ENCODE data around the gene AIP. TPM values are rescaled to one million over a fixed set of nuclear protein-coding genes. Genes with fewer than 3 reads are reported as not detected.

AIP gene
- total RNA-seq = 10 to 100 TPM; 64.8 to 76.9 TPM

- Histone ChIP-seq H3K4me1 (ENCODE audit: control insufficient read depth in 1 of 2, low read depth in 2 of 2) (peaks cover 18 to 27% of the 10 kb centered on the region in 2 donors), H3K27ac (peak within 1 kb of the TSS; percentile 75 to 78), H3K9me3 (no peaks in the 10 kb centered on the region), H3K27me3 (replicated peaks; ENCODE audit: insufficient read depth) (no peaks in the 10 kb centered on the region), H3K36me3 (peaks cover 4% of the 10 kb centered on the region), H3K4me3 (peak within 1 kb of the TSS; percentile 72)
- DNase-seq (ENCODE audit: low spot score) (peak; percentile 92), ATAC-seq (ENCODE audit: insufficient number of reproducible peaks, low FRiP score, low read depth) (peak; percentile 98)
- TF ChIP-seq CTCF (IDR thresholded peaks at IDR 0.05) = no peak
These were observed at the start of gene AIP for GRCh38 chr11:67482827-67483798. Gene AIP, plus strand, starts transcription at chr11:67483026. Its CDS starts 133 bp downstream, at chr11:67483159.

- Histone ChIP-seq H3K9me3 (no peaks in the 10 kb centered on the region), H3K36me3 (peaks cover 37% of the 10 kb centered on the region), H3K27me3 (replicated peaks; ENCODE audit: insufficient read depth) (no peaks in the 10 kb centered on the region), H3K27ac (no peak overlapping the region), H3K4me1 (ENCODE audit: control insufficient read depth in 1 of 2, low read depth in 2 of 2) (peaks cover 8 to 24% of the 10 kb centered on the region in 2 donors), H3K4me3 (no peak overlapping the region)
- TF ChIP-seq CTCF (IDR thresholded peaks at IDR 0.05) = no peak
- no peak for ATAC-seq (ENCODE audit: insufficient number of reproducible peaks, low FRiP score, low read depth)
- no peak for DNase-seq (ENCODE audit: low spot score)
These were observed 49.1 kb upstream of the AIP start for GRCh38 chr11:67433536-67434394.

- Histone ChIP-seq H3K27ac (no peak overlapping the region), H3K36me3 (peaks cover 37% of the 10 kb centered on the region), H3K9me3 (no peaks in the 10 kb centered on the region), H3K4me1 (ENCODE audit: control insufficient read depth in 1 of 2, low read depth in 2 of 2) (peaks cover 2 to 19% of the 10 kb centered on the region in 2 donors), H3K4me3 (no peak overlapping the region), H3K27me3 (replicated peaks; ENCODE audit: insufficient read depth) (no peaks in the 10 kb centered on the region)
- ATAC-seq (ENCODE audit: insufficient number of reproducible peaks, low FRiP score, low read depth) (no peak), DNase-seq (ENCODE audit: low spot score) (no peak)
- TF ChIP-seq CTCF (IDR thresholded peaks at IDR 0.05) = no peak
These were observed 48.4 kb upstream of the AIP start for GRCh38 chr11:67434395-67434881.

GRCh38 chr11:67435031-67435726 is 47.6 kb upstream of the AIP start:
- ATAC-seq (ENCODE audit: insufficient number of reproducible peaks, low FRiP score, low read depth) = no peak
- no peak for DNase-seq (ENCODE audit: low spot score)
- Histone ChIP-seq H3K36me3 (peaks cover 41% of the 10 kb centered on the region), H3K4me3 (no peak overlapping the region), H3K27ac (no peak overlapping the region), H3K4me1 (ENCODE audit: control insufficient read depth in 1 of 2, low read depth in 2 of 2) (peaks cover 3 to 20% of the 10 kb centered on the region in 2 donors), H3K9me3 (no peaks in the 10 kb centered on the region), H3K27me3 (replicated peaks; ENCODE audit: insufficient read depth) (no peaks in the 10 kb centered on the region)
- TF ChIP-seq CTCF (IDR thresholded peaks at IDR 0.05) = no peak
